HG03139 (cell line): ENCODE data around the gene OR2V1.
"Not testable (repeated sequence)": the region's sequence is repeated elsewhere in the genome, so short reads cannot be mapped to it uniquely, and the experiment has no call there.

Source experiments
- ATAC-seq: cut with Tn5 transposase; IDR thresholded peaks from one replicate; pipeline ENCODE4 v1.9.1; 2021; ENCODE audit not compliant: unreplicated experiment

Gene OR2V1

GRCh38 chr5:181160152-181160754 lies 29.3 kb upstream of the OR2V1 start:
- no peak for ATAC-seq

- peak; percentile 52 for ATAC-seq
Observed at GRCh38 chr5:181159286-181160151, 28.6 kb upstream of the OR2V1 start.

GRCh38 chr5:181158869-181159268 lies 27.9 kb upstream of the OR2V1 start:
- ATAC-seq, result no peak

- ATAC-seq, result no peak
Observed at GRCh38 chr5:181156758-181157157, 25.8 kb upstream of the OR2V1 start.

GRCh38 chr5:181153814-181154213 lies 22.8 kb upstream of the OR2V1 start:
- no peak for ATAC-seq

GRCh38 chr5:181152406-181152805 lies 21.4 kb upstream of the OR2V1 start:
- no peak for ATAC-seq

GRCh38 chr5:181151146-181151545 lies 20.2 kb upstream of the OR2V1 start:
- ATAC-seq, result no peak

- ATAC-seq, result no peak
Observed at GRCh38 chr5:181149806-181150733, 19.1 kb upstream of the OR2V1 start.

- no peak for ATAC-seq
Observed at GRCh38 chr5:181149355-181149754, 18.4 kb upstream of the OR2V1 start.

GRCh38 chr5:181146927-181147636 lies 16.1 kb upstream of the OR2V1 start, which contains the start of gene OR2V2:
Gene OR2V2, plus strand, starts transcription at chr5:181147586. Its CDS starts 7,357 bp downstream, at chr5:181154943.
- not testable (repeated sequence) for ATAC-seq

- no peak for ATAC-seq
Observed at GRCh38 chr5:181145133-181145532, 14.2 kb upstream of the OR2V1 start.

GRCh38 chr5:181142054-181142453 lies 11.1 kb upstream of the OR2V1 start:
- no peak for ATAC-seq

GRCh38 chr5:181140766-181141165 lies 9.8 kb upstream of the OR2V1 start:
- no peak for ATAC-seq

- ATAC-seq, result no peak
Observed at GRCh38 chr5:181138258-181138657, 7.3 kb upstream of the OR2V1 start.

GRCh38 chr5:181136361-181136955 lies 5.5 kb upstream of the OR2V1 start:
- no peak for ATAC-seq

GRCh38 chr5:181134259-181134658 lies 3.3 kb upstream of the OR2V1 start:
- ATAC-seq, result no peak

GRCh38 chr5:181133610-181134231 lies 2.8 kb upstream of the OR2V1 start:
- ATAC-seq, result no peak

- ATAC-seq, result no peak
Observed at GRCh38 chr5:181133083-181133482, 2.1 kb upstream of the OR2V1 start.

- ATAC-seq, result no peak
Observed at GRCh38 chr5:181131514-181131913, 545 bp upstream of the OR2V1 start.

- ATAC-seq, result not testable (repeated sequence)
Observed at GRCh38 chr5:181130081-181130480, 888 bp downstream of the OR2V1 start.
